Activated T-helper 1 cell treated with Interleukin-2 at 50 U/mL for 16 hours (primary cell): ENCODE results near the gene INSC.
"Not testable (repeated sequence)": the region's sequence is repeated elsewhere in the genome, so short reads cannot be mapped to it uniquely, and the experiment has no call there.

Experiments used
- DNase-seq: peaks from one replicate; pipeline ENCODE4 v3.0.0-alpha.2; 2020; ENCODE audit warnings: low read depth

Gene INSC, protein sequence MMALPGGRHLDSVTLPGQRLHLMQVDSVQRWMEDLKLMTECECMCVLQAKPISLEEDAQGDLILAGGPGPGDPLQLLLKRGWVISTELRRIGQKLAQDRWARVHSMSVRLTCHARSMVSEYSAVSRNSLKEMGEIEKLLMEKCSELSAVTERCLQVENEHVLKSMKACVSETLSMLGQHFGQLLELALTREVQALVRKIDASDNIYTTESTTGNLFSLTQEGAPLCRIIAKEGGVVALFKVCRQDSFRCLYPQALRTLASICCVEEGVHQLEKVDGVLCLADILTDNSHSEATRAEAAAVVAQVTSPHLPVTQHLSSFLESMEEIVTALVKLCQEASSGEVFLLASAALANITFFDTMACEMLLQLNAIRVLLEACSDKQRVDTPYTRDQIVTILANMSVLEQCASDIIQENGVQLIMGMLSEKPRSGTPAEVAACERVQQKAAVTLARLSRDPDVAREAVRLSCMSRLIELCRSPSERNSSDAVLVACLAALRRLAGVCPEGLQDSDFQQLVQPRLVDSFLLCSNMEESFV

GRCh38 chr11:15114501-15115475 lies at the start of gene INSC:
TSS of gene INSC (plus strand) at chr11:15114923. CDS start at chr11:15149175, 34,252 bp downstream.
- DNase-seq, result no peak

- DNase-seq, result not testable (repeated sequence)
Observed at GRCh38 chr11:15069751-15070150, 45.0 kb upstream of the INSC start.

DNA sequence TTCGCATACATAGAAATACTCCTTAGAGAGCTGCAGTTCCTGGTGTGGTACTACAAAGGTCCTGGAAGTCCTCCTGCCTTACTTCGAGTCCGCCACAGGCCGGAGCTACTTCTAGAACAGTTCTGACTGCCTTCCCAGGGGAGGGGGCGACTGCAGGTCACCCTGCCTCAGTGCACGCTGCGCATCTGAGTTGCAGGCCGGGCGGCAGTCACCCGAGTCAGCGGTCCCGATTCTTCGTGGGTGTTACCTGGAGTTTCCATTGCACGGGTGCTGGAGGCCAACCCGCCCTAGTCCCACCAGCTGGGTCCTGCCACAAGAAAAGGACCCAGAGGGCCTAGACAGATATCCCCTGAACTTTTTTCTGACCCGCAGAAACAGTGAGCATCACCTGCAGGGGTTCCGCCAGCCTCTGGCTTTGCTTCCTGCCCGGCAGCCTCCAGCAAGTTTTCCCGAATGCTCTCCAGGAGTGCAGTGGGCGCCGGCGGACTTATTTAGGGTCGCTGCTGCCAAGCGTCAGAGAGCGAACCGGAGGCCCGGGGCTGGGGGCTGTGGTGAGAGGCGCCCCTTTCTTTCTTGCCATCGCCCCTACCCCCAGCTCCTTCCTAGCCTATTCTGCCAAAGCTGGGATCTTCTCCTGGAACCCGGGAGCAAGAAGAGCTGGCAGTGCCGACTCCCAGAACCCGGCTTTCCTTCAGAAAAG lies 43.0 kb upstream of the INSC start:
- no peak for DNase-seq

- DNase-seq, result no peak
Observed at GRCh38 chr11:15072551-15073143, 42.1 kb upstream of the INSC start.

- DNase-seq, result no peak
Observed at GRCh38 chr11:15073361-15074205, 41.1 kb upstream of the INSC start, which contains the start of gene CALCB. TSS of gene CALCB (plus strand) at chr11:15073593. CDS start at chr11:15074719, 1,126 bp downstream.

DNA sequence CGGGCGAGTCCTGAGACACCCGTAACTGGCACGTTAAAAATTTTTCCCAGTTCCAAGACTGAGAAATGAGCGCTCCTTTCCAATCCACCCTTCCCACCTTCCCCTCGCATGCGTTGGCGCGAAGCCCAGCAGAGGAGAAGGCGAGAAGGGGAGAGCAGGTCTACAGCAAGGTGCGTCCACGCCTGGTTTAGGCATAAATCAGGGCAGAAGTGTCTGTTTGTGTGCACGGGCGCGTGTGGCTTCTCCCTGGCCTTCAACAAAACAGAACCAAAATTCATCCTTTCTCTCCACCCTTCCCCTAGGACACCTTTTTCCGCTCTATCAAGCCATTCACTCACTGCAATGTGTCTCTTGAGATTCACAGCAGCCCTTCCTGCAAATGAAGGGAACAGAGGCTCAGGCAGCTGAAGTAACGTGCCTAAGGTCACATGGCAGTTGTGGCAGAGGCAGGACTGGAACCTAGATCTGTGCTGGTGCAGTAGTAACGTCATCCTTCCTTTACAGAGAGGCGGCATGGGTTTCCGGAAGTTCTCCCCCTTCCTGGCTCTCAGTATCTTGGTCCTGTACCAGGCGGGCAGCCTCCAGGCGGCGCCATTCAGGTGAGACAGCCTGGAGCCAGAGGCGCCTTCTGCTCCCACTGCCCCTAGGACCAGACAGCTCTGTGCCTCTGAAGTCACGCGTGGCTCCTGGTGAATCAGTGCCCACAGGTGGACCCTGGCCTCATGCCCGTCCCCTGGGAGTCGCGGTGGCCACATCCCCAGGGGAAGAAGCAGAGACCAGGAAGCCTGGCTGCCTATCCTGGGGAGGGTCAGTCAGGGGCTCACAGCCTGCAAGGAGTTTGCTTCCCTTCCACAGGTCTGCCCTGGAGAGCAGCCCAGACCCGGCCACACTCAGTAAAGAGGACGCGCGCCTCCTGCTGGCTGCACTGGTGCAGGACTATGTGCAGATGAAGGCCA lies 40.2 kb upstream of the INSC start:
- peak; percentile 66 for DNase-seq

DNA sequence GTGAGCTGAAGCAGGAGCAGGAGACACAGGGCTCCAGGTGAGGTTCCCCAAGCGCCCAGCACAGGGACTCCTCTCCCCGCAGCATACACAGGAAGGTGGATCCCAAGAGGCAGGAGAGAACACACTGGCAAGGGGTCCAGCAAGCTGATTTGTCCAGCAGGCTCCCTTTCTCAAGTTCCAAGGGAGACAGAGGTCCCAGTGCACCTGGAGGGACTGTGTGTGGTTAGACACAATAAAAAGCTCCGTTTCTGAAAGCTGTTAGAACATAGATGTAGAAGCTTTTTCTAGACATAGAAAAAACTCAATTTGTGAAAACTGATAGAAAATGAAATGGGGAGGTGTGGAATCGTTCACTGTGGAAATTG lies 39.6 kb upstream of the INSC start:
- DNase-seq, result no peak

DNA sequence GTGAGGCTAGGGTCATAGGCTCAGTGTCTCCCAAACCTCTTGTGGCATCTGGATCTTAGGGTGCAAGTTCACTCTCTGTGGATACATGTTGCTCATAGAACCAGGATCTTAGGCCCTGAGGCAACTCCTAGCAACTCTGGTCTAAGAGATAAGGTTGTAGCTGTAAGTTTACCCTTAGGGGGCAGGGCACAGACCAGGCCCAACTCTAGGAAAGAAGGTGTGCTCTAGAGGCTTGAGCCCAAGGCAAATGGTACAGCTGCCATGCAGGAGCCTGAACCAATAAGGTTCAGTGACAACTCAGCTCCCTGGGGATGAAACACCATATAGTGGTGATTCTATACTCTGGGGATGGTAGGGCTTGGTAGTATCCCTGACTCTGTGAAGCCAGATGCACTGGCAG lies 23.5 kb upstream of the INSC start:
- no peak for DNase-seq

DNA sequence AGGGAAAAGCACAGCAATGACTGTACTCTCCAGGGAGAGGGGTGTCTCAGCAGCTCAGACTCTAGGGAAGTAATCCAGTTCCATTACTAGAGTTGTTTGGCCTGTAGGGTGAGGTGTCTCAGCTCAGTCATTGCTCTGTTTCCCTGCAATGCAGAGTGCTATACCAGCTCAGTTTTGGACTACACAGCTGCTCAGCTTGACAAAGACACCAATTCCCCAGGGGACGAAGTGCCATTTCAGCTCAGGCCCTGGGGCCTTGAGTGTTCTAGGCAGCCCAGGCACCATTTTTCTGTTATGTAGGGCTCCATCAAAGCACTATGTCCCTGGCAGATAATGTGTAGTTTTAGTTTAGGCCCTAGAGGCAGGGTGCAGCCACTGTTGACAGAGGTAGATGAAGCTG lies 23.1 kb upstream of the INSC start:
- DNase-seq, result no peak

DNA sequence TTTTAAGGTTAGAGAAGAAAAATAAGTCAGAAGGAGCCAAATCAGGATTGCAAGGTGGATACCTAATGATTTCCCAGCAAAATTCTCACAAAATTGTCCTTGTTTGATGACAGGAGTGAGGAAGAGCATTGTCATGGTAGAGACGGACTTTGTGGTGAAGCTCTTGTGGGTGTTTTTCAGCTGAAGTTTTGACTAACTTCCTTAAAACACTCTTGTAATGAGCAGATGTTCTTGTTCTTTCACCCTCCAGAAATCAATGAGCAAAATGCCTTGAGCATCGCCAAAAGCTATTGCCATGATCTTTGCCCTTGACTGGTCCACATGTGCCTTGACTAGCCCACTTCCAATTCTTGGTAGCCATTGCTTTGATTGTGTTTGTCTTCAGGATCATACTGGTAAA lies 21.3 kb upstream of the INSC start:
- DNase-seq, result no peak

- no peak for DNase-seq
Observed at GRCh38 chr11:15095736-15096228, 18.9 kb upstream of the INSC start.

DNA sequence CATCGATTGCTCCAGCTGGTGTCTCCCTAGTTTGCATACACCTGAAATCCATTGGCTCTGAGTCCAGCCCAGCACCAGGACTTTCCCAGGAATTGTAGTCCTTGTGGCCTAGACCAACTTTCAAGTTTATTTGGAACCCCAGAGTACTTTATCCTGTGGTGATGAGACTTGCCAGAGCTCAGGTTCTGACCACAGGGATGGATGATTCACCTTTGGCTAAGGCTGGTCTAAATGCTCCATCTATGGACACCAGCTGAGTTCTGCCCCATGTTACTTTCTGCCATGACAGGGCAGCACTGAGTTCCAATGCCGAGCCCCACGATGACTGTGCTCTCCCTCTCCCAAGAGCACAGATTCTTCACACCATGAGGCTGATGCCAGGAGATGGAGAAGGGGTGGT lies 17.3 kb upstream of the INSC start:
- DNase-seq, result no peak

- no peak for DNase-seq
Observed at GRCh38 chr11:15099267-15099666, 15.5 kb upstream of the INSC start.

DNA sequence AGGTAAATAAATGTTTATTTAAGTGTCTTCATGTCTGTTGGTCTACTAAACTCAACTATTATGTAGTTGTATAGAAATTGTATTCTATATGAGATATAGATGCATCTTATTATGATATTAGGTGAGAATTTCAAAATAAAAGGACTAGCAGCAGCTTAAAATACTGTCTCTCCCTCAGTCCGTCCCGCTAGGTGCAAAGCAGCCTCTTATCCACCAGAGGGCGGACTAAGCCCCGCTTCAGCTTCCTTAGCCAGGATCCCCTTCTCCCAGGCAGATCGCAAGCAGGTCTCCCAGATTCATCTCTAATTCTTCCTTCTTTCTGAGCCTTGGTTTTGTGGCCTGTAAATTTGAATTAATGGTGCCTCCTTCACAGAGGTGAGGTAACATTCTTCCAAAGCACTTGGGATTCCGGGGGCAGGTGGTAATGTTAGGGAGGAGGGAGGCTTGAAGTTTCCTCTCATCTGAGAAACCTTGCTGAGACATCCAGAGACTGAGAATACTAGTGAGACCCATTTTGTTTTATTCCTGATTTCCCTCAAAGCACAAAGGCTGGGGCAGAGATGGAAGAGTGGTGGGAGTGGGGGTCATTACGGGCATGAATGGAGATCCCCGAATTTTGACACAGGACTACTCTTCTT lies 13.5 kb upstream of the INSC start:
- peak; percentile 7 for DNase-seq

GRCh38 chr11:15104166-15104565 lies 10.6 kb upstream of the INSC start:
- no peak for DNase-seq

GRCh38 chr11:15106201-15106965 lies 8.3 kb upstream of the INSC start:
- no peak for DNase-seq

- DNase-seq, result no peak
Observed at GRCh38 chr11:15107730-15108515, 6.8 kb upstream of the INSC start.
